ENCODE results near the gene EIF4G3.

Gene EIF4G3

DNA sequence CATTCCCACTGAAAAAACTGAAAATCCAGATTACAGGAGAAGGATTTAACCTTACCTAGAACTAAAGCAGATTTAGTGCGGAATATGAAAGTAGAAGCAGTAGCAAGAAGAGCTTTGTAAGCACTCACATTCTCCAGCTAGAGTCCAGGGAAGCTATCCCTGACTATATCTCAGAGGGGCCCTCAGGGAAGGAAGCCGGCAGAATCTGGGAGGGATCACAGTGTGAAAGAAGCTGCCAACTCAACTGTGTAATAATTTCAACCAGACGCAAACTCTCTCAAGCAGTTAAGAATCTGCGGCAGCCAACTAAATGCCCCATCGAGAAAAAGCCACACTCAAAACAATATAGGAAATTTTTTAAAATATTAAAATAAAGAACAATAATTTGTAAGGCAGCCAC lies 163.8 kb downstream of the EIF4G3 start:
- TF ChIP-seq, protein P1, sequence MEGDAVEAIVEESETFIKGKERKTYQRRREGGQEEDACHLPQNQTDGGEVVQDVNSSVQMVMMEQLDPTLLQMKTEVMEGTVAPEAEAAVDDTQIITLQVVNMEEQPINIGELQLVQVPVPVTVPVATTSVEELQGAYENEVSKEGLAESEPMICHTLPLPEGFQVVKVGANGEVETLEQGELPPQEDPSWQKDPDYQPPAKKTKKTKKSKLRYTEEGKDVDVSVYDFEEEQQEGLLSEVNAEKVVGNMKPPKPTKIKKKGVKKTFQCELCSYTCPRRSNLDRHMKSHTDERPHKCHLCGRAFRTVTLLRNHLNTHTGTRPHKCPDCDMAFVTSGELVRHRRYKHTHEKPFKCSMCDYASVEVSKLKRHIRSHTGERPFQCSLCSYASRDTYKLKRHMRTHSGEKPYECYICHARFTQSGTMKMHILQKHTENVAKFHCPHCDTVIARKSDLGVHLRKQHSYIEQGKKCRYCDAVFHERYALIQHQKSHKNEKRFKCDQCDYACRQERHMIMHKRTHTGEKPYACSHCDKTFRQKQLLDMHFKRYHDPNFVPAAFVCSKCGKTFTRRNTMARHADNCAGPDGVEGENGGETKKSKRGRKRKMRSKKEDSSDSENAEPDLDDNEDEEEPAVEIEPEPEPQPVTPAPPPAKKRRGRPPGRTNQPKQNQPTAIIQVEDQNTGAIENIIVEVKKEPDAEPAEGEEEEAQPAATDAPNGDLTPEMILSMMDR (conservative IDR thresholded peaks at IDR 0.05; ENCODE audit: low read depth) = no peak
- ChIA-PET CTCF (no interaction called here), POLR2A (ENCODE audit: low non-redundant PET) (interaction anchor here (0.6 kb wide), 1 partner anchor 31 kb away, joined by 3 read pairs; no protein-coding TSS in a partner anchor)
- DNase-seq (ENCODE audit: low spot score) = no peak
- no peak overlapping the region for H3K27ac ChIP-seq

DNA sequence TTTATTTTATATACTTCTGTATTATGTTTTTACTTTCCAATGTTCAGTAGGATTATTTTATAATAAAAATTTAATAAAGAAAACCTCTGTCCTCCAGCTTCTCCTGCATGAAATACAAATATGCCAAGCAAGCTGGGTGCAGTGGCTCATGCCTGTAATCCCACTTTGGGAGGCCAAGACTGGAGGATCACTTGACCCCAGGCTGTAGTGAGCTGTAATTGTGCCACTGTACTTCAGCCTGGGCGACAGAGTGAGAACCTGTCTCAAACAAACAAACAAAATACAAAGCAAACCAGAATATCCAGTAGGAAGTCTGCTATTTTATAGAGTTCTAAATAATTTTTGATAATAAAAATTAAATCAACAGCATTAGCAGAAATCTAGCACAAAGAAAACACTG lies 168.8 kb downstream of the EIF4G3 start:
- ChIA-PET POLR2A (ENCODE audit: low non-redundant PET) (no interaction called here), CTCF (no interaction called here)
- no peak overlapping the region for H3K27ac ChIP-seq
- no peak for DNase-seq (ENCODE audit: low spot score)
- TF ChIP-seq, protein P1 (conservative IDR thresholded peaks at IDR 0.05; ENCODE audit: low read depth) = no peak

DNA sequence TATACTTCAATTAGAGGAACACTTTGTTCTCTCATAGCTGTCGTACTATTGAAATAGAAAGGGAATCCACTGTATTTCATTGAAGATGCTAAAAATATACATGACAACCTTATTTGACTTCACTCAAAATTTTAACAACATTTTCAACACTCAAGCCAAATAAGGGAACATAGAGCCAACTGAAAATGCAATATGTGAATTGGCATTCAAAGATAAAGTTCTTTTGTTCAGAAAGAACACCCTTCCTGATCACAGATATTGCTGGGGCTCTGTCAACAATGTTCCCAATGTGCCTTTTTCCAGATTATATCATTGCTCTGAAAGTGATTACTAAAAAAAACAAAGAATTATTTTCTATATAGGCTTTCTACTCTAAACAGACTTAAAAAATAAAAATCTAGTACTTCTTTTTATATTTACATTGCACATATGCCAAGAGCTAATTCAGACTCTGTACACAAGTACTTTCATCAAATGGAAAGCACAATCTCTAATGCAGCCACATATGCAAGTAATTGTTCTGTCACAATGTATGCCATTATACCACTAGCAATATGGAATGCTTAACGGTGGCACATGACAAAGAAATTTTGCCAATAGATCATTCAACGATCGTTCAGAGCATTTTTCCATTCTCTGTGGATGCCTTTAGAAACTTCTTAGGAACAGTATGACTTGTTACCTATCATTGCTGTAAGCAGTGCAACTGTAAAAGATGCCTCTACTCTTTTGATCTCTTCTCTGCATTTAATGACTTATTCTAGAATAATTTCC lies 171.0 kb downstream of the EIF4G3 start:
- POLR2A ChIA-PET (ENCODE audit: low non-redundant PET) = no interaction called here
- TF ChIP-seq, protein P1 (conservative IDR thresholded peaks at IDR 0.05; ENCODE audit: low read depth) = no peak
- no peak overlapping the region for H3K27ac ChIP-seq
- DNase-seq (ENCODE audit: low spot score) = no peak
- CTCF ChIA-PET = interaction anchor here (0.5 kb wide), 1 partner anchor 70 kb away, joined by 3 read pairs; no protein-coding TSS in a partner anchor

DNA sequence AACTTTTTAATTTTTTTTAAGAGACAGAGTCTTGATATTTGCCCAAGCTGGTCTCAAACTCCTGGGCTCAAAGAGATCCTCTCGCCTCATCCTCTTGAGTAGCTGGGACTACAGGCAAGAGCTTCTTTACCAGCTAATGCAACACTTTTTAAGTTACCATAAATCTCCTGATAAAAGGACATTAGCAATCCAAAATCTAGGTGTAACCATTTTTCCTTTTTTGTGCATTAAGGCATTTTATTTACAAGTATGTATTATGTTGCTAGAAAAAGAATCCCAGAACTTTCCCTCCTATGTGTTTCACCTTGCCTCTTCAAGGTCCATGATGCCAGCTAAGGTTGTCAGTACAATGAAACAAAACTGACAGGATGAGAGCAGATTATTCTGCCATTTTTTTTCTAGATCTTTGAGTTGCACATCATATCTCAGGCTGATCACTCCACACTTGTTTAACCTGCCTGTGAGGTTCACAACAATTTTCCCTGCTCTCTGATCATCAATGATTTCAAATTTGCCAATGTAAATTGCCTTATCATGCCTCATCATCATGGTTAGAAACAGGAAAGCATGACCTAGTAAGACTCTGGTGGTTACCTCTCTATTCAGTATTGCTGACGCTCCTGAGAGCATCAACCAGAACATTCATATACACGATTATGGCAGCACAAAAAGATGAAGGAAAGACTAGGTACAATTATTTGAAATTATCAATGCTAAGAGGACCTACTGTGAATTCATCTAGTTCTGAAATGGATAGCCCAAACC lies 173.2 kb downstream of the EIF4G3 start:
- no peak overlapping the region for H3K27ac ChIP-seq
- ChIA-PET POLR2A (ENCODE audit: low non-redundant PET) (no interaction called here), CTCF (no interaction called here)
- no peak for DNase-seq (ENCODE audit: low spot score)
- TF ChIP-seq, protein P1 (conservative IDR thresholded peaks at IDR 0.05; ENCODE audit: low read depth) = no peak

DNA sequence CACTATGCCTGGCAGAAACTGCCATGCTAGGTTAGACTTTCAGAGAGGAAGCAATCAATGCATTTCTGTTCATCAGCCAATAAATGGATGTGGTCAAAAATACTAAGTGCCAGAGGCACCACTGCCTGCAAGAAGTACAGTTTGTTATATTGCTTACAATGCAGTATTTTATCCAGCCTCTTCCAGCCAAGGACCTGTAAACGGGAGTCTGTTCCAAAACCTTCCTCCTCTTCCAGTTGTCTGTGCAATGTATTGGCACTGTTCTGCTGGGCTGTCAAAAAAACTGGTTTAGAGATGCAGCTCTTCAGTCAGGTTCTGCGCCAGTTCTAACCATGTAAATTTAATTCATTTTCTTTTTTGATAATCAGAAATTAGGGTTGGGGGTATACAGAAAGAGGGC lies 175.7 kb downstream of the EIF4G3 start:
- no peak overlapping the region for H3K27ac ChIP-seq
- DNase-seq (ENCODE audit: low spot score) = no peak
- ChIA-PET POLR2A (ENCODE audit: low non-redundant PET) (no interaction called here), CTCF (no interaction called here)
- TF ChIP-seq, protein P1 (conservative IDR thresholded peaks at IDR 0.05; ENCODE audit: low read depth) = no peak

DNA sequence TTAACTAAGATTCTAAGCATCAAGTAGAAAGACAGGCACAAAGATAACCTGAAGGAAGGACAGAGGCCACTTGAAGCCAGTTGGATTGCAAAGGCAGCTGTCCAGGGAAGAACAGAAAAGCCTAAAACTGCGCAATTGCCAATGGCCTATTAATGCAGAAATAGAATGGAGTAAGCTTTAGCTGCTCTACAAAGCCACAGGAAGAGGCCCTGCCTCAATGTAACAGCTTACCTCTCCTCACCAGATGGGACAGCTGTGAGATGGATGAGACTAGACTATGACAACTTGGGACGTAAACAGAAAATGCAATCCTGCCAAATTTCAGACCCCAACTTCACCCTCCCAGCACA lies 176.5 kb downstream of the EIF4G3 start:
- ChIA-PET POLR2A (ENCODE audit: low non-redundant PET) (no interaction called here), CTCF (interaction anchor here (0.7 to 0.8 kb wide), 2 partner anchors 9 to 544 kb away, joined by 3 to 7 read pairs; no protein-coding TSS in a partner anchor)
- TF ChIP-seq, protein P1 (conservative IDR thresholded peaks at IDR 0.05; ENCODE audit: low read depth) = no peak
- no peak for DNase-seq (ENCODE audit: low spot score)
- H3K27ac ChIP-seq = no peak overlapping the region
